Measurements from ENCODE around the gene BZW1. TPM values are rescaled to one million over a fixed set of nuclear protein-coding genes. Genes with fewer than 3 reads are reported as not detected.
"Not testable (repeated sequence)": the region's sequence is repeated elsewhere in the genome, so short reads cannot be mapped to it uniquely, and the experiment has no call there.

Gene BZW1
- total RNA-seq, 1 experiment from 2014 or later: 454 TPM

DNA sequence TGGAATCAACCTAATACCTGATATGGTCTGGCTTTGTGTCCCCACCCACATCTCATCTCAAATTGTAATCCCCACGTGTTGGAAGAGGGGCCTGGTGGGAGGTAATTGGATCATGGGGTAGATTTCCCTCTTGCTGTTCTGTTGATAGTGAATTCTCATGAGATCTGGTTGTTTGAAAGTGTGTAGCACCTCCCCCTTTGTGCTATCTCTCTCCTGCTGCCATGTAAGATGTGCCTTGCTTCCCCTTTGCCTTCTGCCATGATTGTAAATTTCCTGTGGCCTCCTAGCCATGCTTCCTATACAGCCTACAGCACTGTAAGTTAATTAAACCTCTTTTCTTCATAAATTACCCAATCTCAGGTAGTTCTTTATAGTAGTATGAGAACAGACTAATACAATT is 10.3 kb upstream of the BZW1 start:
- H3K27me3 ChIP-seq (ENCODE audit: insufficient read depth, low read length); H3K4me1 ChIP-seq (ENCODE audit: control insufficient read depth in 1 of 2, insufficient read depth in 2 of 2, low read length in 2 of 2); H3K9me2 ChIP-seq (ENCODE audit: insufficient read depth); H3K79me2 ChIP-seq (ENCODE audit: insufficient read depth, low read length); POLR2A ChIA-PET; H3K36me3 ChIP-seq (ENCODE audit: control insufficient read depth in 1 of 2, insufficient read depth in 2 of 2, low read length in 2 of 2); H3K4me2 ChIP-seq (ENCODE audit: low read length); RAD21 ChIA-PET (ENCODE audit: low non-redundant PET in 1 of 2, low total read pairs in 2 of 2, uncharacterized antibody in 2 of 2, unreplicated experiment in 2 of 2); ATAC-seq; intact Hi-C loops (cut with micrococcal nuclease); H3K4me3 ChIP-seq (replicated peaks in 1 of 2; ENCODE audit: low read depth in 1 of 2, low read length in 2 of 2); CTCF ChIA-PET; BruUV-seq (replicated peaks); H3K27ac ChIP-seq (ENCODE audit: low read depth, low read length); H4K20me1 ChIP-seq (ENCODE audit: insufficient read depth); H3K9me3 ChIP-seq (ENCODE audit: control insufficient read depth in 1 of 2, insufficient read depth in 1 of 2, low read depth in 1 of 2, low read length in 2 of 2); H3K9ac ChIP-seq (ENCODE audit: low read length); DNase-seq (ENCODE audit: low read depth, low spot score); H2AFZ ChIP-seq (ENCODE audit: low read depth, low read length, poor library complexity, severe bottlenecking): not testable (repeated sequence)

DNA sequence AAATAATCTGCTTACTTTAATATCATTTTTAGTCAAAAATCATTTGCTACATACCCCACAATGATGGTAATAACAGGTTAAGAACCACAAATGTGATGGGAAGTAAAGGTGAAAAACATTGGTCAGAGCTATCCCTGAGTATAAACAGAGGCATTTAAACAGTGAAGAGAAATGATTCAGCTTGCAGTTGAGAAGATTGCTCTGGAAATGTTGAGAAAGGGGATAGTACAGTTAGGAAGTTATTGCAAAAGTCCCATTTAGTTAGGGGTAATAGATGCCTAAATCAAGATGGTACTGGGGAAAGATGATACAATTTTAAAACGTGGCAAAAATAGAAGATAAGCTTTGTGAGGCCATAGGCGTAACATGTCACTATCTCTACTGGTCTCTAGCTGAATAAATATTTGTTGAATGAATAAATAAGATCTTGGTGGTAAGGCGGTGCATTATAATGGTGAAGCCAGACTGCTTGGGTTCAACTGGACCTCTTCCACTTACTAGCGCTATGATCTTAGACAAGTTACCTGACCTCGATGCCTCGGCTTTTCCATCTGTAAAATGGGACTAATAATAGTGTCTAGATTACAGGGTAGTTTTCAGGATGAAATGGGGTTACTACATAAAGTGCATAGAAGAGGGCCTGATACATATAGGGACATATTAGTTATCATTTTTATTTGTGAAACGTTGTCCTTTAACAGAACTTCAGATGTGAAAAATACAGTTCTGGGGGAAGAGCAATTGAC is 2.0 kb upstream of the BZW1 start:
- Histone ChIP-seq H3K27me3 (ENCODE audit: insufficient read depth, low read length) (no peaks in the 10 kb centered on the region), H3K27ac (ENCODE audit: low read depth, low read length) (no peak overlapping the region)
- TF ChIP-seq CBX3 (IDR thresholded peaks at IDR 0.05; ENCODE audit: low read depth) (no peak), TCF7L2 (IDR thresholded peaks at IDR 0.05; ENCODE audit: borderline replicate concordance, extremely low read depth, insufficient read depth, insufficient read length) (no peak), EGR1 (IDR thresholded peaks at IDR 0.05; ENCODE audit: low read depth) (no peak), SIN3A (IDR thresholded peaks at IDR 0.05; ENCODE audit: low read depth) (no peak), EZH2phosphoT487 (IDR thresholded peaks at IDR 0.05; ENCODE audit: borderline replicate concordance) (no peak), SP1 (IDR thresholded peaks at IDR 0.05; ENCODE audit: low read depth) (no peak), FOSL1 (IDR thresholded peaks at IDR 0.05; ENCODE audit: low read depth) (no peak), POLR2AphosphoS5 (IDR thresholded peaks at IDR 0.05; ENCODE audit: low read depth, low read length) (no peak), ZNF274 (IDR thresholded peaks at IDR 0.05; ENCODE audit: low read depth, low read length) (no peak), ELF1 (IDR thresholded peaks at IDR 0.05; ENCODE audit: borderline replicate concordance, low read depth) (no peak), CEBPB (IDR thresholded peaks at IDR 0.05; ENCODE audit: low read depth) (no peak)
- TF ChIP-seq, protein P1, sequence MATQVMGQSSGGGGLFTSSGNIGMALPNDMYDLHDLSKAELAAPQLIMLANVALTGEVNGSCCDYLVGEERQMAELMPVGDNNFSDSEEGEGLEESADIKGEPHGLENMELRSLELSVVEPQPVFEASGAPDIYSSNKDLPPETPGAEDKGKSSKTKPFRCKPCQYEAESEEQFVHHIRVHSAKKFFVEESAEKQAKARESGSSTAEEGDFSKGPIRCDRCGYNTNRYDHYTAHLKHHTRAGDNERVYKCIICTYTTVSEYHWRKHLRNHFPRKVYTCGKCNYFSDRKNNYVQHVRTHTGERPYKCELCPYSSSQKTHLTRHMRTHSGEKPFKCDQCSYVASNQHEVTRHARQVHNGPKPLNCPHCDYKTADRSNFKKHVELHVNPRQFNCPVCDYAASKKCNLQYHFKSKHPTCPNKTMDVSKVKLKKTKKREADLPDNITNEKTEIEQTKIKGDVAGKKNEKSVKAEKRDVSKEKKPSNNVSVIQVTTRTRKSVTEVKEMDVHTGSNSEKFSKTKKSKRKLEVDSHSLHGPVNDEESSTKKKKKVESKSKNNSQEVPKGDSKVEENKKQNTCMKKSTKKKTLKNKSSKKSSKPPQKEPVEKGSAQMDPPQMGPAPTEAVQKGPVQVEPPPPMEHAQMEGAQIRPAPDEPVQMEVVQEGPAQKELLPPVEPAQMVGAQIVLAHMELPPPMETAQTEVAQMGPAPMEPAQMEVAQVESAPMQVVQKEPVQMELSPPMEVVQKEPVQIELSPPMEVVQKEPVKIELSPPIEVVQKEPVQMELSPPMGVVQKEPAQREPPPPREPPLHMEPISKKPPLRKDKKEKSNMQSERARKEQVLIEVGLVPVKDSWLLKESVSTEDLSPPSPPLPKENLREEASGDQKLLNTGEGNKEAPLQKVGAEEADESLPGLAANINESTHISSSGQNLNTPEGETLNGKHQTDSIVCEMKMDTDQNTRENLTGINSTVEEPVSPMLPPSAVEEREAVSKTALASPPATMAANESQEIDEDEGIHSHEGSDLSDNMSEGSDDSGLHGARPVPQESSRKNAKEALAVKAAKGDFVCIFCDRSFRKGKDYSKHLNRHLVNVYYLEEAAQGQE (IDR thresholded peaks at IDR 0.05; ENCODE audit: low read depth): no peak
- TF ChIP-seq, protein P2, sequence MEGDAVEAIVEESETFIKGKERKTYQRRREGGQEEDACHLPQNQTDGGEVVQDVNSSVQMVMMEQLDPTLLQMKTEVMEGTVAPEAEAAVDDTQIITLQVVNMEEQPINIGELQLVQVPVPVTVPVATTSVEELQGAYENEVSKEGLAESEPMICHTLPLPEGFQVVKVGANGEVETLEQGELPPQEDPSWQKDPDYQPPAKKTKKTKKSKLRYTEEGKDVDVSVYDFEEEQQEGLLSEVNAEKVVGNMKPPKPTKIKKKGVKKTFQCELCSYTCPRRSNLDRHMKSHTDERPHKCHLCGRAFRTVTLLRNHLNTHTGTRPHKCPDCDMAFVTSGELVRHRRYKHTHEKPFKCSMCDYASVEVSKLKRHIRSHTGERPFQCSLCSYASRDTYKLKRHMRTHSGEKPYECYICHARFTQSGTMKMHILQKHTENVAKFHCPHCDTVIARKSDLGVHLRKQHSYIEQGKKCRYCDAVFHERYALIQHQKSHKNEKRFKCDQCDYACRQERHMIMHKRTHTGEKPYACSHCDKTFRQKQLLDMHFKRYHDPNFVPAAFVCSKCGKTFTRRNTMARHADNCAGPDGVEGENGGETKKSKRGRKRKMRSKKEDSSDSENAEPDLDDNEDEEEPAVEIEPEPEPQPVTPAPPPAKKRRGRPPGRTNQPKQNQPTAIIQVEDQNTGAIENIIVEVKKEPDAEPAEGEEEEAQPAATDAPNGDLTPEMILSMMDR (IDR thresholded peaks at IDR 0.05 in 2 of 3, conservative IDR thresholded peaks at IDR 0.05 in 1 of 3; ENCODE audit: borderline replicate concordance in 1 of 3, insufficient read depth in 1 of 3, low read depth in 2 of 3, low read length in 2 of 3): no peak
- TF ChIP-seq, protein P3, sequence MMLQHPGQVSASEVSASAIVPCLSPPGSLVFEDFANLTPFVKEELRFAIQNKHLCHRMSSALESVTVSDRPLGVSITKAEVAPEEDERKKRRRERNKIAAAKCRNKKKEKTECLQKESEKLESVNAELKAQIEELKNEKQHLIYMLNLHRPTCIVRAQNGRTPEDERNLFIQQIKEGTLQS (IDR thresholded peaks at IDR 0.05): no peak
- TF ChIP-seq, protein P4, sequence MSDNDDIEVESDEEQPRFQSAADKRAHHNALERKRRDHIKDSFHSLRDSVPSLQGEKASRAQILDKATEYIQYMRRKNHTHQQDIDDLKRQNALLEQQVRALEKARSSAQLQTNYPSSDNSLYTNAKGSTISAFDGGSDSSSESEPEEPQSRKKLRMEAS (IDR thresholded peaks at IDR 0.05): no peak

More for the DNA sequence above, 2.0 kb upstream of the BZW1 start:
- RAD21 ChIA-PET (ENCODE audit: low non-redundant PET in 1 of 2, low total read pairs in 2 of 2, uncharacterized antibody in 2 of 2, unreplicated experiment in 2 of 2): no interaction called here
- Histone ChIP-seq H3K36me3 (ENCODE audit: control insufficient read depth in 1 of 2, insufficient read depth in 2 of 2, low read length in 2 of 2) (peaks cover 15 to 16% of the 10 kb centered on the region in 2 experiments), H4K20me1 (ENCODE audit: insufficient read depth) (peaks cover 15% of the 10 kb centered on the region; the same call in 1 of the 2 replicates), H3K79me2 (ENCODE audit: insufficient read depth, low read length) (peaks cover 30% of the 10 kb centered on the region), H3K4me1 (ENCODE audit: control insufficient read depth in 1 of 2, insufficient read depth in 2 of 2, low read length in 2 of 2) (peaks cover 12 to 26% of the 10 kb centered on the region in 2 experiments), H3K9me3 (ENCODE audit: control insufficient read depth in 1 of 2, insufficient read depth in 1 of 2, low read depth in 1 of 2, low read length in 2 of 2) (no peaks in the 10 kb centered on the region), H3K9me2 (ENCODE audit: insufficient read depth) (no peaks in the 10 kb centered on the region), H3K4me3 (replicated peaks in 1 of 2; ENCODE audit: low read depth in 1 of 2, low read length in 2 of 2) (no peak overlapping the region), H2AFZ (ENCODE audit: low read depth, low read length, poor library complexity, severe bottlenecking) (no peak overlapping the region), H3K4me2 (ENCODE audit: low read length) (peak overlapping the region; percentile 82; the same call in 1 of the 2 replicates), H3K9ac (ENCODE audit: low read length) (no peak overlapping the region)
- intact Hi-C loops (cut with micrococcal nuclease): loop anchor here (2.0 to 5.0 kb wide), 3 partner anchors 45 to 832 kb away; partner anchors contain the start of gene CLK1
- BruUV-seq (replicated peaks): no TSS peak
- DNase-seq (ENCODE audit: low read depth, low spot score) (no peak), ATAC-seq (no peak)
- CTCF ChIA-PET: no interaction called here
- POLR2A ChIA-PET: no interaction called here
